Left colon (tissue), 2 donors: ENCODE results near the gene CCN2. TPM values are rescaled to one million over a fixed set of nuclear protein-coding genes. Genes with fewer than 3 reads are reported as not detected.
A peak's percentile ranks its signal among the peaks of the same experiment; 100 is the strongest.

ENCODE experiments used
- ATAC-seq: fragments of 200-7000 bp; cut with Tn5 transposase; one replicate; pipeline ENCODE4 v1.9.1; 2020; ENCODE audit warnings: mild to moderate bottlenecking, moderate library complexity
- DNase-seq, 2 donors: peaks; one replicate each; pipeline ENCODE4 v3.0.0-alpha.2; 2020
- intact Hi-C, 2 donors: fragments of 100-400 bp; cut with DNase I in 1 of 2; cut with micrococcal nuclease in 1 of 2; formaldehyde crosslinking; loops; one replicate each; pipeline versions ENCODE4 v1.11.2 to v1.14.0; 2022; cut with DNase I, micrococcal nuclease
- long read RNA-seq: library from polyadenylated mRNA; unstranded; transcript quantifications from one replicate; pipeline ENCODE4 v2.0.0, GENCODE V29; 2021
- total RNA-seq, 2 donors: library from RNA; stranded (reverse); fragmentation: NEBNext Ultra II Directional; extraction: Animal tissue kit (Norgen Biotek cat#: 25700); gene quantifications; one replicate each; pipeline ENCODE4 v1.2.1, GENCODE V29; 2021
- donor health status: DM: no; HTN: no; CAD: no.
- donor health status: DM: yes; HTN: yes; CAD: no.

CCN2 gene, protein sequence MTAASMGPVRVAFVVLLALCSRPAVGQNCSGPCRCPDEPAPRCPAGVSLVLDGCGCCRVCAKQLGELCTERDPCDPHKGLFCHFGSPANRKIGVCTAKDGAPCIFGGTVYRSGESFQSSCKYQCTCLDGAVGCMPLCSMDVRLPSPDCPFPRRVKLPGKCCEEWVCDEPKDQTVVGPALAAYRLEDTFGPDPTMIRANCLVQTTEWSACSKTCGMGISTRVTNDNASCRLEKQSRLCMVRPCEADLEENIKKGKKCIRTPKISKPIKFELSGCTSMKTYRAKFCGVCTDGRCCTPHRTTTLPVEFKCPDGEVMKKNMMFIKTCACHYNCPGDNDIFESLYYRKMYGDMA
- 10 to 100 TPM; 34.4 to 37.8 TPM for total RNA-seq
- long read RNA-seq, transcript CTGF-201 (5 exons, 2,339 nt) = major isoform, 83 of 97 reads
- long read RNA-seq, partial matches to known transcripts = 13 of 97 reads
- long read RNA-seq, other reads (novel, unspliced or antisense) = 1 of 97 reads

DNA sequence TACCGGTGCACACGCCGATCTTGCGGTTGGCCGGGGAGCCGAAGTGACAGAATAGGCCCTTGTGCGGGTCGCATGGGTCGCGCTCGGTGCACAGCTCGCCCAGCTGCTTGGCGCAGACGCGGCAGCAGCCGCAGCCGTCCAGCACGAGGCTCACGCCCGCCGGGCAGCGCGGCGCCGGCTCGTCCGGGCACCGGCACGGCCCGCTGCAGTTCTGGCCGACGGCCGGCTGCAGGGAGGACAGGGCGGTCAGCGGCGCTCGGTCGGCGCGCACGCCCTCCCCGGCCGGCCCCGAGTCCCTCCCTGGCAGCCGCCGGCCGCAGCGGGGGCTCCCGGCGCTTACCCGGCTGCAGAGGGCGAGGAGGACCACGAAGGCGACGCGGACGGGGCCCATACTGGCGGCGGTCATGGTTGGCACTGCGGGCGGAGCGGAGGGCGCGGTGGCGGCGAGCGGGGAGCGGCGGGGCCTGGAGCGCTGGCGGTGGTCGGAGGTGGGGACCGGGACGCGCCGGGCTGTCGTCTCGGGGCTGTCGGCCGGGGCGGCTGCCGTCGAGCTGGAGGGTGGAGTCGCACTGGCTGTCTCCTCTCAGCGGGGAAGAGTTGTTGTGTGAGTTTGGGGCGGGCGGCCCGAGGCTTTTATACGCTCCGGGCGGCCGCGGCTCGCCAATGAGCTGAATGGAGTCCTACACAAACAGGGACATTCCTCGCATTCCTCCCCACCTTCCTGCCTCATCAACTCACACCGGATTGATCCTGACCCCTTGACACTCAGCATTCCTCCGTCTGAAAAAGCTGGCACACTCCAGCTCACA, at the start of gene CCN2:
Gene CCN2 (minus strand): TSS at position 606 of the 809 bp plus-strand sequence. CDS start 200 bp downstream, at position 406.
- peak; percentile 54 for ATAC-seq
- peak; percentile 74 to 83 for DNase-seq
- intact Hi-C loops = no loop called here

GRCh38 chr6:132000296-132000695, 49.1 kb upstream of the CCN2 start:
- intact Hi-C loops = no loop called here
- ATAC-seq (no peak), DNase-seq (no peak)

- no peak for ATAC-seq
- DNase-seq = no peak
- intact Hi-C loops = no loop called here
These were observed 48.5 kb upstream of the CCN2 start for GRCh38 chr6:131999545-132000146.

DNA sequence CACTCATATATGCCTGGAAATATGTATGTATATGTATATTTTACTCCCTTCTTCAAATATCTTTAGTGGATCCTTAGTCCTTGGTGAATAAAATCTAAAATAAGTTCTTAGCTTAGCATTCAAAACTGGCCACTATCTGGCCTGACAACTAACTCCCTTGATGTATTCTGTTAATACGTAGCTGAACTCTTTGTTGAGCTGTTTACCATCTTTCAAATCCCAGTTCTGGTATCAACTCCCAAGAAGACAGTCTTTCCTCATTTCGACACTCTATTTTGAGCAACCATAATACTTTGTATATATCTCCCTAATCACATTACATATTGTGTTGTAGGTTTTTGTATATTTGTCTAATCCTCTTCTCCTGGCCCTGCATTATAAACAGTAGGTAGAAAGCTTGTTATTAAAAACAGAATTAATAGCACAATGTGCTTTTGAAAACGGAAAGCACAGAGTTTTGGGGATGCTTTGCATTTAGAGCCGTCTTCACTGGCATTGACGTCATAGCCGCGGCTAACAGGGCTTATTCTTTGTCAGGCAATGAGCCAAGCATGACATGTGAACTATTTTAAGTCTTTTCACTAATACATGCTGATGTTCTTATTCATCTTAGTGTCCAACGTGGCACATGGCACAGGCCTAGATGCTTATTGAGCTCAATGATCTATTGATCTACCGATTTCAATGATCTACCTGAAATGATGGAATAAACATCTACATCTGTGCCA, 47.2 kb upstream of the CCN2 start:
- no peak for ATAC-seq
- DNase-seq = no peak
- intact Hi-C loops = no loop called here

DNA sequence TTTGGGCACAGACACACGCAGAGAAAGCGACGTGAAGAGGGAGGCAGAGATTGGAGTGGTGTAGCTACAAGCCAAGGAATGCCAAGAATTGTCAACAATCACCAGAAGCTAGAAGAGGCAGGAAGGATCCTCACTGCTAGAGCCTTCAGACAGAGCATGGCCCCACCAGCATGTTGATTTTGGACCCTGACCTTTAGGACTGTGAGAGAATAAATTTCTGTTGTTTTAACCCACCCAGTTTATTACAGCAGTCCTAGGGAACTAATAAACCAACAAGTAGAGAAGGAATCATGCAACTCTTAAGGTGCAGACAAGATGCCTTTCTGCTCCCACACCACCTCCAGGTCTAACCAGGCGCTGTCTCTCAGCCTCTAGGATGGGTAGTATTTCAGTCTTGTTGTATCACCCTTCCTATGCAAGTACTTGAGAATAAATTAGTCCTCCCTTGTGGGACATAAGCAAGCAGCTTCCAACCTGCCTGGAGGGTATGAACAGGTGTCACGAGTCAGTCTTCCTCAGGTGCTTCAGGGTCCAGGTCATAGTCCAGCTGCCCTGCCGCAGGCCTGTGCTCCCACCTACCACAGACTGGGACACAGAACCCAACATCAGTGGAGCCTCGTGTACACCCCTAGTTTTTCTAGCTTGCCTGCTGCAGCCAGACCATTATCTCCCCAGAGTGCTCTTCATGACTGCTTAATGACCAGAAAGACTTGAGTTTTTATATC, 46.4 kb upstream of the CCN2 start:
- intact Hi-C loops = no loop called here
- ATAC-seq (peak; percentile 79), DNase-seq (no peak)

- intact Hi-C loops = no loop called here
- DNase-seq (no peak), ATAC-seq (peak; percentile 46)
These were observed 44.7 kb upstream of the CCN2 start for GRCh38 chr6:131995917-131996316.

GRCh38 chr6:131992557-131992956, 41.4 kb upstream of the CCN2 start:
- intact Hi-C loops = no loop called here
- no peak for DNase-seq
- ATAC-seq = no peak

DNA sequence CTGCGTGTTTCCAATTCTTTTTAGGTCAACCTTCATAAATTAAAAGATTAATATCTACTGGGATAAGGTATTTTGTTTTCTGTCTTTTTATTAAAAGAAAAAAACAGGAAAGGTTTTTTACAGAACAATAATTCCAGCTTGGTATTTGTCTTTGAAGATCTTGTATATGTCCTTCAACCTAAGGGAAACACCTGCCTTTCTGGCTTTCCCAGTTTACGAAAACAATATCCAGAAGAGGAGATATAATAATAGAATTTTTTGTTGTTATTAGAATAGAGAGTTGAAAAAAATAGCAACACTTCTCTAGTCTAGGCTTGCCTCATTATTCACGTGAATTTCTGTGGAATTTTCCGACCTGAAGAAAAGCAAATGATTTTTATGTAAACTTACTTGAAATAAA, 37.9 kb upstream of the CCN2 start:
- DNase-seq (no peak), ATAC-seq (no peak)
- intact Hi-C loops = no loop called here

GRCh38 chr6:131982740-131983259, 31.6 kb upstream of the CCN2 start:
- DNase-seq = no peak
- intact Hi-C loops = no loop called here
- no peak for ATAC-seq

GRCh38 chr6:131981624-131981978, 30.4 kb upstream of the CCN2 start:
- DNase-seq = no peak
- ATAC-seq = no peak
- intact Hi-C loops = no loop called here

DNA sequence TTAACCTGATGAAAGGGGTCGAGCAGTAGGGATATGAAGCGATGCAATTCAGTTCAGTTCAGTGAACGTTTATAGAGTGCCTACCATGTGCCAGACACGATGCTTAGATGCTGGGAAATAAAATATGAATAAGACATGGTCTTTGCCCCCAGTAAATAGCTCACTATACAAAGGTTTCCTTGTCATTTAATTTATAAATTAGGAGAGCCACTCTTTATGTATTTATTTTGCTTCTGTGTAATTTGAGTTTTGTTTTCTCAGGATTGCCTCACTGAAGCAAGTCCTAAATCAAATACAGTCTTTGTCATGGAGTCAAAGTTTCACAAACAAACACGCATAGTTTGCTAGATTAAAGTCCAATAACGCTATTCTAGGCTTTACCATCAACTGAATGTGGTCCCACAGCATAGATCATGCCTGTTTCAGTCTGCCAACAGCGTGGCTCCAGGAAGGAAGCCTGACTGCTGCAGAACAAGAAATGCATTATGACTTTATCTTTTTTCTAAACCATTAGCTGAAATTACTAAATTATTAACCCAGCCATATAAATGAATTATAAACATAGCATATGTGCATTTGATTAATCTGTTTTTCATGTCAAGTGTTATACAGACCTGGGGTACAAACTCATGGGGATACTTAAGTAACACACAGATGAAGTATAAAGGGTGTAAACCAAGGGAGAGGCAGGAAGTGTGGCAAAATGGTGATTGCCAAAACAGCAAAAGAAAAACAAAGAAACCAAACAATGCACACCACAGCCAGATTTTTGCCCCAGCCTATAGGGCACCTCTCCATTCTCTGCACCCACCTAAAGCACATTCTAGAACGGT, 29.8 kb upstream of the CCN2 start:
- peak in 1 of 2 donors; percentile 52 for DNase-seq
- peak; percentile 86 for ATAC-seq

DNA sequence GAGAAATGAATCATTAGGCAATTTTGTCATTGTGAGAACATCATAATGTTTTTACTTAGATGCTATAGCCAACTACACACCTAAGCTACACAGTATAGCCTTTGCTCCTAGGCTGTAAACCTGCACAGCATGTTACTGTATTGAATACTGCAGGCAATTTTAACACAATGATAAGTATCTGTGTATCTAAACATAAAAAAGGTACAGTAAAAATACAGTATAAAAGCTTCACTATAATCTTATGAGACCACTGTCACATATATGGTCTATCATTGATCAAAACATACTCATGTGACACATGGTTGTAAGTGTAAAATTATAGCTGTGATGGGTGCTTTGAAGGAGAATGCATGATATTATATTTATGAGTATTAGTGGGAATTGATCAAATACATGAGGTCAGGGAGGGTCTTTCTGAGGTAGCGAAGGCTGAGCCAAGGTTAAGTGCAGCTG, 29.2 kb upstream of the CCN2 start:
- ATAC-seq (peak; percentile 68), DNase-seq (no peak)
- intact Hi-C loops = no loop called here

More for the DNA sequence above, 29.8 kb upstream of the CCN2 start:
- intact Hi-C loops = no loop called here

DNA sequence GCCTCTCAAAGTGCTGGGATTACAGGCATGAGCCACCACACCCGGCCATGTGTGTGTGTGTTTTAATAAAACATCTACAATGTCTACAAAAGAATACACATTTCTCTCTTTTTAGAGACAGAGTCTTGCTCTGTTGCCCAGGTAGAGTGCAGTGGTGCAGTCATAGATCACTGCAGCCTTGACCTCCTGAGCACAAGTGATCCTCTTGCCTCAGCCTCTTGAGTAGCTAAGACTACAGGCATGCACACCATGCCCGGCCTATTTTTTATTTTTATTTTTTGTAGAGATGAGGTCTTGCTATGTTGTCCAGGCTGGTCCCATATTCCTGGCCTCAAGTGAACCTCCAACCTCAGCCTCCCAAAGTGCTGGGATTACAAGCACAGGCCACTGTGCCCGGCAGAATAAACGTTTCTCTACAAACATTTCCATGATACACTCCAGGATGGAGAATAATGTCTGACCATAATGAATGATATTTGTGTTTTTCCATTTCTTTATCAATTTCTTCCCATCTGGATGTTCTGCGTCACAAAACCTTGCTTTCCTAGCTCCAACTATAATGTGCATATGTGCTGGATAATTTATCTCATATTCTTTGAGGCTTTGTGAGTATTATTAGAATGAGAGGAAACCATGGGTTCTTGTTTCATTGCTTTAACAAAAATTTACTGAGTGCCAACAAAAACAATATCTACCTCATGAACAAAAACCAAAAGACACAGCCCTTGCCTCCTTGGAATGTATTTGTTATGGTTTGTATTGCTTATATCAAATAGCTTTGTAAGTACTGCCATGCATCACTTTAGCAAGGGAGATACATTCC, 28.6 kb upstream of the CCN2 start:
- DNase-seq = no peak
- ATAC-seq = no peak
- intact Hi-C loops = no loop called here

- intact Hi-C loops = no loop called here
- ATAC-seq (no peak), DNase-seq (no peak)
These were observed 27.4 kb upstream of the CCN2 start for GRCh38 chr6:131978522-131978921.

DNA sequence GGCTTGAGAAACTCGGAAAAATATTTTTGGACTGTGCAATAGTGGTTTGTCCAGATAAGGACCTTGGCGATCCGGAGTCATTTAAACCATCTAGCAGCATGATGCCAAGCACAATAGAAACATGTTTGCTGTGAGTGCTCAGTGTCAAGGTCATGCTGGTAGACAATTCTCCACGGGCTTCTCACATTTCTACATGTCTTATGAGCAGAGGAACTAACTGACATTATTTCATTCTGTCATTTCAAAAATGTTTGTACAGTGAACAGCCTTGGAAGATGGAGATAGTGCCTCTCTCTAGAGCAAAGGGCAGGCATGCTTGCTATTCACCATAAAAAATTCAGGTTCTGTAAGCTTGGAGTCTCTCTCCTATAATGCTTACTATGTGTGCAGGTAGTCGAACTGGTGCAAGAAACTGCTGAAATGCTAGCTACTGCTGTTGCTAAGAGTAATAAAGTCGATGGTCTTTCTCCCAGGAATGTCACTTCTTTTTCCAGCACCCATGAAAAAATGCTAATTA, 25.4 kb upstream of the CCN2 start:
- DNase-seq (no peak), ATAC-seq (peak; percentile 50)
- intact Hi-C loops = no loop called here

DNA sequence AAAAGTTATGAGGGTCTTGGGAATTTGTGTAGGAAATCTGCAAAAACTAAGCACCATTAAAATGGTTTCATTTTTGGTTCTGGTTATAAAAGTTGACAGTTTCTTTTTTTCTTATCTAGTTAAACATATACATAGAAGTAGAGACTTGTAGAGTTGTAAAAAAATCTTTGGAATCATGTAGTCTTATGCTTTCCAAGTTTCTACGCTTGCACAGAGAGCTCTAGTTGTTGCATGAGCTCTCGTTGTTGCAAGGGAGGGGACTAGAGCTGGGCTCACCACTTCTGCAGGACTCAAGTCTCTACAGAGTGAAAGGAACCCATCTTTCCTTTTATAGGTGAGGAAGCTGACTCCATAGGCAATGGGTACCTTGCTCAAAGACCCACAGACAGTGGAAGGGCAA, 21.6 kb upstream of the CCN2 start:
- ATAC-seq (no peak), DNase-seq (no peak)
- intact Hi-C loops = no loop called here
